ENCODE results near the gene DNAH14. TPM values are rescaled to one million over a fixed set of nuclear protein-coding genes. Genes with fewer than 3 reads are reported as not detected.

Gene DNAH14
- total and polyA plus RNA-seq, 2 of the 4 experiments (the other 2 are of a cell fraction): 2.7 to 3.6 TPM

DNA sequence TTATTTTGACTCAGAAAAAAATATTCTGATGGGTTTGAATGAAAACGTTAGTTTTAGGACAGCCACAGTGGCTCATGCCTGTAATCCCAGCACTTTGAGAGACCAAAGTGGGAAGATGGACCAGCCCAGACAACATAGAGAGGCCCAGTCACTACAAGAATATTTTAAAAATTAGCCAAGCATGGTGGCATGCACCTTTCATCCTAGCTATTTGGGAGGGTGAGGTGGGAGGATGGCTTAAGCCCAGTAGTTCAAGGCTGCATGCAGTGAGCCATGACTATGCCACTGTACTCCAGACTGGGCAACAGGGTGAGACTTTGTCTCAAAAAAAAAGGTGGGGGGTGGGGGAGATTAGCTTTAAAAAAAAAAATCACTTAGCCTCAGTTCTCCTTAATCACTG is 370.9 kb downstream of the DNAH14 start:
- H2BK20ac ChIP-seq (ENCODE audit: low read depth, low read length): no peak overlapping the region
- no peaks in the 10 kb centered on the region for H4K20me1 ChIP-seq (ENCODE audit: insufficient read depth, low read length)
- ChIA-PET POLR2A (ENCODE audit: unreplicated experiment) (no interaction called here), CTCF (interaction anchor here (0.6 kb wide), 1 partner anchor 926 kb away, joined by 4 read pairs; no protein-coding TSS in a partner anchor)
- no peak overlapping the region for H2AK9ac ChIP-seq (replicated peaks; ENCODE audit: low read depth, low read length, poor library complexity)
- H3K9ac ChIP-seq (ENCODE audit: low read depth, low read length): no peak overlapping the region
- WGBS, 2 experiments (ENCODE audit: extremely low coverage in 2 of 2, insufficient read length in 1 of 2): no CpG with 5 or more reads among the region's 1 CpG
- DNase-seq: no peak
- in situ Hi-C loops (cut with MboI; ENCODE audit: low sequenced_read_pairs) (no loop called here), dilution Hi-C loops (cut with HindIII; ENCODE audit: low sequenced_read_pairs, unreplicated experiment) (no loop called here), intact Hi-C loops (cut with micrococcal nuclease) (no loop called here)
- no peak overlapping the region for H3K4me3 ChIP-seq (ENCODE audit: insufficient read depth, low read depth, low read length)
- no peaks in the 10 kb centered on the region for H3K36me3 ChIP-seq (ENCODE audit: control insufficient read depth, insufficient read depth, low read length)
- H3K23ac ChIP-seq (ENCODE audit: low read depth, low read length): no peak overlapping the region
- H2BK120ac ChIP-seq (ENCODE audit: low read depth, low read length): no peak overlapping the region
- no peak overlapping the region for H2AFZ ChIP-seq (replicated peaks; ENCODE audit: low read length, poor library complexity)
- TF ChIP-seq FOS (IDR thresholded peaks at IDR 0.05; ENCODE audit: low read depth, low read length) (no peak), MAFK (IDR thresholded peaks at IDR 0.05; ENCODE audit: low read depth, low read length) (no peak), POLR2A (IDR thresholded peaks at IDR 0.05; ENCODE audit: low read depth, low read length) (no peak), NFE2L2 (IDR thresholded peaks at IDR 0.05; ENCODE audit: low read depth, low read length) (no peak), CEBPB (IDR thresholded peaks at IDR 0.05; ENCODE audit: low read depth, low read length) (no peak), RFX5 (IDR thresholded peaks at IDR 0.05; ENCODE audit: low read depth, low read length) (no peak), MAZ (IDR thresholded peaks at IDR 0.05; ENCODE audit: borderline replicate concordance, low read depth, low read length) (no peak), RAD21 (IDR thresholded peaks at IDR 0.05; ENCODE audit: low read length) (no peak), SMC3 (IDR thresholded peaks at IDR 0.05; ENCODE audit: low read depth, low read length) (no peak), BHLHE40 (IDR thresholded peaks at IDR 0.05; ENCODE audit: low read depth, low read length) (no peak), CHD1 (IDR thresholded peaks at IDR 0.05; ENCODE audit: low read depth, low read length) (no peak), MXI1 (IDR thresholded peaks at IDR 0.05; ENCODE audit: borderline replicate concordance, low read depth, low read length) (no peak), RCOR1 (IDR thresholded peaks at IDR 0.05; ENCODE audit: insufficient replicate concordance, low read length) (no peak)
- TF ChIP-seq, protein P1, sequence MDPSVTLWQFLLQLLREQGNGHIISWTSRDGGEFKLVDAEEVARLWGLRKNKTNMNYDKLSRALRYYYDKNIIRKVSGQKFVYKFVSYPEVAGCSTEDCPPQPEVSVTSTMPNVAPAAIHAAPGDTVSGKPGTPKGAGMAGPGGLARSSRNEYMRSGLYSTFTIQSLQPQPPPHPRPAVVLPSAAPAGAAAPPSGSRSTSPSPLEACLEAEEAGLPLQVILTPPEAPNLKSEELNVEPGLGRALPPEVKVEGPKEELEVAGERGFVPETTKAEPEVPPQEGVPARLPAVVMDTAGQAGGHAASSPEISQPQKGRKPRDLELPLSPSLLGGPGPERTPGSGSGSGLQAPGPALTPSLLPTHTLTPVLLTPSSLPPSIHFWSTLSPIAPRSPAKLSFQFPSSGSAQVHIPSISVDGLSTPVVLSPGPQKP (IDR thresholded peaks at IDR 0.05; ENCODE audit: borderline replicate concordance, low read depth, low read length): no peak
- TF ChIP-seq, protein P2, sequence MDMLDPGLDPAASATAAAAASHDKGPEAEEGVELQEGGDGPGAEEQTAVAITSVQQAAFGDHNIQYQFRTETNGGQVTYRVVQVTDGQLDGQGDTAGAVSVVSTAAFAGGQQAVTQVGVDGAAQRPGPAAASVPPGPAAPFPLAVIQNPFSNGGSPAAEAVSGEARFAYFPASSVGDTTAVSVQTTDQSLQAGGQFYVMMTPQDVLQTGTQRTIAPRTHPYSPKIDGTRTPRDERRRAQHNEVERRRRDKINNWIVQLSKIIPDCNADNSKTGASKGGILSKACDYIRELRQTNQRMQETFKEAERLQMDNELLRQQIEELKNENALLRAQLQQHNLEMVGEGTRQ (IDR thresholded peaks at IDR 0.05; ENCODE audit: low read depth, low read length): no peak
- TF ChIP-seq, protein P3, sequence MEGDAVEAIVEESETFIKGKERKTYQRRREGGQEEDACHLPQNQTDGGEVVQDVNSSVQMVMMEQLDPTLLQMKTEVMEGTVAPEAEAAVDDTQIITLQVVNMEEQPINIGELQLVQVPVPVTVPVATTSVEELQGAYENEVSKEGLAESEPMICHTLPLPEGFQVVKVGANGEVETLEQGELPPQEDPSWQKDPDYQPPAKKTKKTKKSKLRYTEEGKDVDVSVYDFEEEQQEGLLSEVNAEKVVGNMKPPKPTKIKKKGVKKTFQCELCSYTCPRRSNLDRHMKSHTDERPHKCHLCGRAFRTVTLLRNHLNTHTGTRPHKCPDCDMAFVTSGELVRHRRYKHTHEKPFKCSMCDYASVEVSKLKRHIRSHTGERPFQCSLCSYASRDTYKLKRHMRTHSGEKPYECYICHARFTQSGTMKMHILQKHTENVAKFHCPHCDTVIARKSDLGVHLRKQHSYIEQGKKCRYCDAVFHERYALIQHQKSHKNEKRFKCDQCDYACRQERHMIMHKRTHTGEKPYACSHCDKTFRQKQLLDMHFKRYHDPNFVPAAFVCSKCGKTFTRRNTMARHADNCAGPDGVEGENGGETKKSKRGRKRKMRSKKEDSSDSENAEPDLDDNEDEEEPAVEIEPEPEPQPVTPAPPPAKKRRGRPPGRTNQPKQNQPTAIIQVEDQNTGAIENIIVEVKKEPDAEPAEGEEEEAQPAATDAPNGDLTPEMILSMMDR (conservative IDR thresholded peaks at IDR 0.05; ENCODE audit: low read depth, low read length): no peak
- no peak overlapping the region for H2AK5ac ChIP-seq (ENCODE audit: low read depth, low read length)
- no peak overlapping the region for H2BK15ac ChIP-seq (ENCODE audit: low read depth, low read length)
- no peaks in the 10 kb centered on the region for H3K79me1 ChIP-seq (ENCODE audit: low read depth in 1 of 2, low read length in 2 of 2)
- H3K4me1 ChIP-seq (ENCODE audit: control insufficient read depth, insufficient read depth, low read length): no peaks in the 10 kb centered on the region
- H3K4ac ChIP-seq (ENCODE audit: low read depth, low read length): no peak overlapping the region
- no peak overlapping the region for H3K4me2 ChIP-seq (ENCODE audit: low read depth, low read length)
- no peak overlapping the region for H3K18ac ChIP-seq (ENCODE audit: low read depth, low read length)
- no peak overlapping the region for H2BK5ac ChIP-seq (ENCODE audit: low read depth, low read length, poor library complexity, severe bottlenecking)
- BruUV-seq (replicated peaks): no TSS peak
- H4K5ac ChIP-seq (ENCODE audit: low read depth, low read length): no peak overlapping the region
- no peaks in the 10 kb centered on the region for H3K9me3 ChIP-seq (ENCODE audit: control insufficient read depth, insufficient read depth, low read length)
- H3K27ac ChIP-seq (ENCODE audit: insufficient read depth, low read length): no peak overlapping the region
- H3K56ac ChIP-seq (ENCODE audit: extremely low read depth, insufficient read depth, low read length): no peak overlapping the region
- H3K9me1 ChIP-seq (ENCODE audit: insufficient read depth, low read length): no peaks in the 10 kb centered on the region
- no peak overlapping the region for H4K8ac ChIP-seq (ENCODE audit: low read depth in 2 of 2, low read length in 2 of 2)
- no peak overlapping the region for H4K91ac ChIP-seq (ENCODE audit: insufficient read depth, low read depth, low read length)
- H3K14ac ChIP-seq (replicated peaks; ENCODE audit: low read depth, low read length): no peak overlapping the region
- no peaks in the 10 kb centered on the region for H3K27me3 ChIP-seq (ENCODE audit: control insufficient read depth, insufficient read depth, low read length)
- no peak for ATAC-seq (ENCODE audit: low read depth)

All from IMR-90 (cell line).